GM23248 (cell line): Measurements from ENCODE around the gene LDLRAD3.
"Not testable (repeated sequence)": the region's sequence is repeated elsewhere in the genome, so short reads cannot be mapped to it uniquely, and the experiment has no call there.

Experiments
- EZH2 ChIP-seq: fragments of 200-600 bp; sonication (generic); IDR thresholded peaks from 2 replicates; pipeline ENCODE4 v1.6.1; 2018; ENCODE audit warnings: antibody characterized with exemption, mild to moderate bottlenecking; ENCODE audit not compliant: insufficient read depth, poor library complexity, severe bottlenecking
- EZH2phosphoT487 ChIP-seq: fragments of 200-600 bp; sonication (generic); IDR thresholded peaks from 2 replicates; pipeline ENCODE4 v1.6.1; 2018; ENCODE audit warnings: antibody characterized with exemption, moderate library complexity, mild to moderate bottlenecking, low read depth; ENCODE audit not compliant: insufficient read depth

- not testable (repeated sequence) for TF ChIP-seq EZH2phosphoT487, EZH2
These were observed 102.1 kb downstream of the LDLRAD3 start for GRCh38 chr11:36045945-36046344.
